Tibial nerve (tissue), 3 donors: ENCODE measurements around the gene ITCH.

ENCODE experiments used
- POLR2A ChIP-seq, 2 donors: fragments of 450-650 bp; IDR thresholded peaks; one replicate each; pipeline ENCODE4 v1.6.1; 2017; ENCODE audit warnings: antibody characterized with exemption in 2 of 2, mild to moderate bottlenecking in 2 of 2, moderate library complexity in 2 of 2
- TF ChIP-seq, protein P1 (sequence below), 5 experiments: fragments of 200-600 bp in 3 of 5; fragments of 450-650 bp in 2 of 5; sonication (generic) in 3 of 5; IDR thresholded peaks; one replicate each; pipeline ENCODE4 v1.5.1; 2016 to 2019; ENCODE audit warnings: antibody characterized with exemption in 5 of 5, mild to moderate bottlenecking in 3 of 5, moderate library complexity in 2 of 5

DNA sequence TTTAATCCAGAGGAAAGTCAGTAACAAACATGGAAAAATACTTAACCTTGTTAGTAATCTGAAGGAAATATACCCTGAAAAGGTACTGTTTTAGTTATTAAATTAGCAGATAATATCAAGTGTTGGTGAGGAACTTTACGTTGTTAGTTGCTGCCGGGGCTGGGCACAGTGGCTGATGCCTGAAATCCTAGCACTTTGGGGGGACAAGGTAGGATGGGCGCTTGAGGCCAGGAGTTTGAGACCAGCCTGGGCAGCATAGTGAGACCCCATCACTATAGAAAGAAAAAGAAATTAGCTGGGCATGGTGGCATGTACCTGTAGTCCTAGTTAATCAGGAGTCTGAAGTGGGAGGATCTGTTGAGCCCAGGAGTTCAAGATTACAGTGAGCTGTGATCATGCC lies 80.5 kb downstream of the ITCH start:
- TF ChIP-seq, protein P1, sequence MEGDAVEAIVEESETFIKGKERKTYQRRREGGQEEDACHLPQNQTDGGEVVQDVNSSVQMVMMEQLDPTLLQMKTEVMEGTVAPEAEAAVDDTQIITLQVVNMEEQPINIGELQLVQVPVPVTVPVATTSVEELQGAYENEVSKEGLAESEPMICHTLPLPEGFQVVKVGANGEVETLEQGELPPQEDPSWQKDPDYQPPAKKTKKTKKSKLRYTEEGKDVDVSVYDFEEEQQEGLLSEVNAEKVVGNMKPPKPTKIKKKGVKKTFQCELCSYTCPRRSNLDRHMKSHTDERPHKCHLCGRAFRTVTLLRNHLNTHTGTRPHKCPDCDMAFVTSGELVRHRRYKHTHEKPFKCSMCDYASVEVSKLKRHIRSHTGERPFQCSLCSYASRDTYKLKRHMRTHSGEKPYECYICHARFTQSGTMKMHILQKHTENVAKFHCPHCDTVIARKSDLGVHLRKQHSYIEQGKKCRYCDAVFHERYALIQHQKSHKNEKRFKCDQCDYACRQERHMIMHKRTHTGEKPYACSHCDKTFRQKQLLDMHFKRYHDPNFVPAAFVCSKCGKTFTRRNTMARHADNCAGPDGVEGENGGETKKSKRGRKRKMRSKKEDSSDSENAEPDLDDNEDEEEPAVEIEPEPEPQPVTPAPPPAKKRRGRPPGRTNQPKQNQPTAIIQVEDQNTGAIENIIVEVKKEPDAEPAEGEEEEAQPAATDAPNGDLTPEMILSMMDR (IDR thresholded peaks at IDR 0.05) = no peak
- TF ChIP-seq POLR2A (IDR thresholded peaks at IDR 0.05) = no peak
